WTC11 (cell line): ENCODE results near the gene PDE6D.

Source experiments
- GABPB1 ChIP-seq: sonication (generic); formaldehyde crosslinking; IDR thresholded peaks from 2 replicates; pipeline ENCODE4 v1.8.1; 2023; ENCODE audit warnings: mild to moderate bottlenecking, missing genetic modification reagents
- TF ChIP-seq, protein P1 (sequence below): sonication (generic); formaldehyde crosslinking; IDR thresholded peaks from 2 replicates; pipeline ENCODE4 v1.8.0; 2022; ENCODE audit warnings: mild to moderate bottlenecking, missing genetic modification reagents
- TF ChIP-seq, protein P2 (sequence below): fragments of 200-600 bp; IDR thresholded peaks from 2 replicates; pipeline ENCODE4 v1.8.0; 2022; ENCODE audit warnings: antibody characterized with exemption
- TF ChIP-seq, protein P3 (sequence below): sonication (generic); formaldehyde crosslinking; IDR thresholded peaks from 2 replicates; pipeline ENCODE4 v1.8.0; 2022; ENCODE audit warnings: mild to moderate bottlenecking, missing genetic modification reagents
- TF ChIP-seq, protein P4 (sequence below): sonication (generic); formaldehyde crosslinking; IDR thresholded peaks from 2 replicates; pipeline ENCODE4 v1.8.1; 2023; ENCODE audit warnings: mild to moderate bottlenecking, missing genetic modification reagents, moderate library complexity
- TF ChIP-seq, protein P5 (sequence below): sonication (generic); formaldehyde crosslinking; IDR thresholded peaks from 2 replicates; pipeline ENCODE4 v1.8.1; 2022; ENCODE audit warnings: missing genetic modification reagents, borderline replicate concordance
- TF ChIP-seq, protein P6 (sequence below): sonication (generic); formaldehyde crosslinking; IDR thresholded peaks from 2 replicates; pipeline ENCODE4 v1.8.1; 2022; ENCODE audit warnings: mild to moderate bottlenecking, moderate library complexity, missing genetic modification reagents
- TF ChIP-seq, protein P7 (sequence below): sonication (generic); formaldehyde crosslinking; IDR thresholded peaks from 2 replicates; pipeline ENCODE4 v1.8.1; 2023; ENCODE audit warnings: mild to moderate bottlenecking, missing genetic modification reagents, borderline replicate concordance

DNA sequence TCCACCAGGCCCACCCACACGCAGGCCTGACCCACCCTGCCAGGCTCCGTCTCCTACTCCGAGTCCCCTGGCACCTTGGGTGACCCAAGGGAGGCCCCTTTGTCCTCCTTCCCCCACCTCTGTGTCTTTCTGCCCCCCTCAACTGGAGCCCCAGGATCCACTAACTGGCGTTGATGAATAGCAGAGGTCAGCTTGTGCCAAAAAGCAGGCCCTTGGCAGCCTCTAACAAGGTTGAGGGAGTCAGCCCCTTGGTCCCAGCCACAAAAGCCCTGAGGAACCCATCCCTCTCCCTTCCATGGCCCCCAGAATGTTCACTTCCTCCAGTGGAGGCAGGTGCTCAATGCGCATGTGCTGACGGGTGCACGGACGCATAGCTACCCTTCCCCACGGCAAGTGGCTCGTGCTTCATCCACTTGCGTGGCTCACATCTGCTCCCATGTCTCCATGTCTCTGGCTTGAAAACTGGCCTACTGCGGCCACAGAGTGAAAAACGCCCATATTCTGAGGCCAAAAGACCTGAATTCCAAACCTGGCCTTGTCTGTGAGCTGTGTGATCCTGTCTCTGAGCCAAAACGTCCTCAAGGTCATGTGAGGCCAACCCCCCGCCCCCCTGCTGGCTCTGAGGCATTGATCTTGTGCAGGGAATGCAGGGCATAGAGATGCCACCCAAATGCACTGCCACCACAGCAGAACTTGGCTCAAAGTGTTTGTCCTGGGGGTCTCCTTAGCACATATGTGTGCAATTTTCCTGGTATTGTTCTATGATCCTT lies 91.8 kb downstream of the PDE6D start:
- TF ChIP-seq, protein P1, sequence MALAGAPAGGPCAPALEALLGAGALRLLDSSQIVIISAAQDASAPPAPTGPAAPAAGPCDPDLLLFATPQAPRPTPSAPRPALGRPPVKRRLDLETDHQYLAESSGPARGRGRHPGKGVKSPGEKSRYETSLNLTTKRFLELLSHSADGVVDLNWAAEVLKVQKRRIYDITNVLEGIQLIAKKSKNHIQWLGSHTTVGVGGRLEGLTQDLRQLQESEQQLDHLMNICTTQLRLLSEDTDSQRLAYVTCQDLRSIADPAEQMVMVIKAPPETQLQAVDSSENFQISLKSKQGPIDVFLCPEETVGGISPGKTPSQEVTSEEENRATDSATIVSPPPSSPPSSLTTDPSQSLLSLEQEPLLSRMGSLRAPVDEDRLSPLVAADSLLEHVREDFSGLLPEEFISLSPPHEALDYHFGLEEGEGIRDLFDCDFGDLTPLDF (CRISPR knock-in tag) = no peak
- TF ChIP-seq, protein P2, sequence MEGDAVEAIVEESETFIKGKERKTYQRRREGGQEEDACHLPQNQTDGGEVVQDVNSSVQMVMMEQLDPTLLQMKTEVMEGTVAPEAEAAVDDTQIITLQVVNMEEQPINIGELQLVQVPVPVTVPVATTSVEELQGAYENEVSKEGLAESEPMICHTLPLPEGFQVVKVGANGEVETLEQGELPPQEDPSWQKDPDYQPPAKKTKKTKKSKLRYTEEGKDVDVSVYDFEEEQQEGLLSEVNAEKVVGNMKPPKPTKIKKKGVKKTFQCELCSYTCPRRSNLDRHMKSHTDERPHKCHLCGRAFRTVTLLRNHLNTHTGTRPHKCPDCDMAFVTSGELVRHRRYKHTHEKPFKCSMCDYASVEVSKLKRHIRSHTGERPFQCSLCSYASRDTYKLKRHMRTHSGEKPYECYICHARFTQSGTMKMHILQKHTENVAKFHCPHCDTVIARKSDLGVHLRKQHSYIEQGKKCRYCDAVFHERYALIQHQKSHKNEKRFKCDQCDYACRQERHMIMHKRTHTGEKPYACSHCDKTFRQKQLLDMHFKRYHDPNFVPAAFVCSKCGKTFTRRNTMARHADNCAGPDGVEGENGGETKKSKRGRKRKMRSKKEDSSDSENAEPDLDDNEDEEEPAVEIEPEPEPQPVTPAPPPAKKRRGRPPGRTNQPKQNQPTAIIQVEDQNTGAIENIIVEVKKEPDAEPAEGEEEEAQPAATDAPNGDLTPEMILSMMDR = no peak
- TF ChIP-seq, protein P3, sequence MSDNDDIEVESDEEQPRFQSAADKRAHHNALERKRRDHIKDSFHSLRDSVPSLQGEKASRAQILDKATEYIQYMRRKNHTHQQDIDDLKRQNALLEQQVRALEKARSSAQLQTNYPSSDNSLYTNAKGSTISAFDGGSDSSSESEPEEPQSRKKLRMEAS (CRISPR knock-in tag) = no peak
- TF ChIP-seq, protein P4, sequence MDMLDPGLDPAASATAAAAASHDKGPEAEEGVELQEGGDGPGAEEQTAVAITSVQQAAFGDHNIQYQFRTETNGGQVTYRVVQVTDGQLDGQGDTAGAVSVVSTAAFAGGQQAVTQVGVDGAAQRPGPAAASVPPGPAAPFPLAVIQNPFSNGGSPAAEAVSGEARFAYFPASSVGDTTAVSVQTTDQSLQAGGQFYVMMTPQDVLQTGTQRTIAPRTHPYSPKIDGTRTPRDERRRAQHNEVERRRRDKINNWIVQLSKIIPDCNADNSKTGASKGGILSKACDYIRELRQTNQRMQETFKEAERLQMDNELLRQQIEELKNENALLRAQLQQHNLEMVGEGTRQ (CRISPR knock-in tag) = no peak
- TF ChIP-seq, protein P5, sequence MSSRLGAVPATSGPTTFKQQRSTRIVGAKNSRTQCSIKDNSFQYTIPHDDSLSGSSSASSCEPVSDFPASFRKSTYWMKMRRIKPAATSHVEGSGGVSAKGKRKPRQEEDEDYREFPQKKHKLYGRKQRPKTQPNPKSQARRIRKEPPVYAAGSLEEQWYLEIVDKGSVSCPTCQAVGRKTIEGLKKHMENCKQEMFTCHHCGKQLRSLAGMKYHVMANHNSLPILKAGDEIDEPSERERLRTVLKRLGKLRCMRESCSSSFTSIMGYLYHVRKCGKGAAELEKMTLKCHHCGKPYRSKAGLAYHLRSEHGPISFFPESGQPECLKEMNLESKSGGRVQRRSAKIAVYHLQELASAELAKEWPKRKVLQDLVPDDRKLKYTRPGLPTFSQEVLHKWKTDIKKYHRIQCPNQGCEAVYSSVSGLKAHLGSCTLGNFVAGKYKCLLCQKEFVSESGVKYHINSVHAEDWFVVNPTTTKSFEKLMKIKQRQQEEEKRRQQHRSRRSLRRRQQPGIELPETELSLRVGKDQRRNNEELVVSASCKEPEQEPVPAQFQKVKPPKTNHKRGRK (CRISPR knock-in tag) = no peak
- TF ChIP-seq GABPB1 (CRISPR knock-in tag) = no peak
- TF ChIP-seq, protein P6, sequence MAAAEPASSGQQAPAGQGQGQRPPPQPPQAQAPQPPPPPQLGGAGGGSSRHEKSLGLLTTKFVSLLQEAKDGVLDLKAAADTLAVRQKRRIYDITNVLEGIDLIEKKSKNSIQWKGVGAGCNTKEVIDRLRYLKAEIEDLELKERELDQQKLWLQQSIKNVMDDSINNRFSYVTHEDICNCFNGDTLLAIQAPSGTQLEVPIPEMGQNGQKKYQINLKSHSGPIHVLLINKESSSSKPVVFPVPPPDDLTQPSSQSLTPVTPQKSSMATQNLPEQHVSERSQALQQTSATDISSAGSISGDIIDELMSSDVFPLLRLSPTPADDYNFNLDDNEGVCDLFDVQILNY (CRISPR knock-in tag) = no peak
- TF ChIP-seq, protein P7, sequence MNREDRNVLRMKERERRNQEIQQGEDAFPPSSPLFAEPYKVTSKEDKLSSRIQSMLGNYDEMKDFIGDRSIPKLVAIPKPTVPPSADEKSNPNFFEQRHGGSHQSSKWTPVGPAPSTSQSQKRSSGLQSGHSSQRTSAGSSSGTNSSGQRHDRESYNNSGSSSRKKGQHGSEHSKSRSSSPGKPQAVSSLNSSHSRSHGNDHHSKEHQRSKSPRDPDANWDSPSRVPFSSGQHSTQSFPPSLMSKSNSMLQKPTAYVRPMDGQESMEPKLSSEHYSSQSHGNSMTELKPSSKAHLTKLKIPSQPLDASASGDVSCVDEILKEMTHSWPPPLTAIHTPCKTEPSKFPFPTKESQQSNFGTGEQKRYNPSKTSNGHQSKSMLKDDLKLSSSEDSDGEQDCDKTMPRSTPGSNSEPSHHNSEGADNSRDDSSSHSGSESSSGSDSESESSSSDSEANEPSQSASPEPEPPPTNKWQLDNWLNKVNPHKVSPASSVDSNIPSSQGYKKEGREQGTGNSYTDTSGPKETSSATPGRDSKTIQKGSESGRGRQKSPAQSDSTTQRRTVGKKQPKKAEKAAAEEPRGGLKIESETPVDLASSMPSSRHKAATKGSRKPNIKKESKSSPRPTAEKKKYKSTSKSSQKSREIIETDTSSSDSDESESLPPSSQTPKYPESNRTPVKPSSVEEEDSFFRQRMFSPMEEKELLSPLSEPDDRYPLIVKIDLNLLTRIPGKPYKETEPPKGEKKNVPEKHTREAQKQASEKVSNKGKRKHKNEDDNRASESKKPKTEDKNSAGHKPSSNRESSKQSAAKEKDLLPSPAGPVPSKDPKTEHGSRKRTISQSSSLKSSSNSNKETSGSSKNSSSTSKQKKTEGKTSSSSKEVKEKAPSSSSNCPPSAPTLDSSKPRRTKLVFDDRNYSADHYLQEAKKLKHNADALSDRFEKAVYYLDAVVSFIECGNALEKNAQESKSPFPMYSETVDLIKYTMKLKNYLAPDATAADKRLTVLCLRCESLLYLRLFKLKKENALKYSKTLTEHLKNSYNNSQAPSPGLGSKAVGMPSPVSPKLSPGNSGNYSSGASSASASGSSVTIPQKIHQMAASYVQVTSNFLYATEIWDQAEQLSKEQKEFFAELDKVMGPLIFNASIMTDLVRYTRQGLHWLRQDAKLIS (CRISPR knock-in tag) = no peak
